ENCODE results near the gene SPATS2.

Gene SPATS2

GRCh38 chr12:49560695-49561094, 193.4 kb downstream of the SPATS2 start:
- DNase-seq = no peak

GRCh38 chr12:49562233-49562632, 195.0 kb downstream of the SPATS2 start:
- DNase-seq = no peak

GRCh38 chr12:49562831-49563230, 195.6 kb downstream of the SPATS2 start:
- no peak for DNase-seq

DNA sequence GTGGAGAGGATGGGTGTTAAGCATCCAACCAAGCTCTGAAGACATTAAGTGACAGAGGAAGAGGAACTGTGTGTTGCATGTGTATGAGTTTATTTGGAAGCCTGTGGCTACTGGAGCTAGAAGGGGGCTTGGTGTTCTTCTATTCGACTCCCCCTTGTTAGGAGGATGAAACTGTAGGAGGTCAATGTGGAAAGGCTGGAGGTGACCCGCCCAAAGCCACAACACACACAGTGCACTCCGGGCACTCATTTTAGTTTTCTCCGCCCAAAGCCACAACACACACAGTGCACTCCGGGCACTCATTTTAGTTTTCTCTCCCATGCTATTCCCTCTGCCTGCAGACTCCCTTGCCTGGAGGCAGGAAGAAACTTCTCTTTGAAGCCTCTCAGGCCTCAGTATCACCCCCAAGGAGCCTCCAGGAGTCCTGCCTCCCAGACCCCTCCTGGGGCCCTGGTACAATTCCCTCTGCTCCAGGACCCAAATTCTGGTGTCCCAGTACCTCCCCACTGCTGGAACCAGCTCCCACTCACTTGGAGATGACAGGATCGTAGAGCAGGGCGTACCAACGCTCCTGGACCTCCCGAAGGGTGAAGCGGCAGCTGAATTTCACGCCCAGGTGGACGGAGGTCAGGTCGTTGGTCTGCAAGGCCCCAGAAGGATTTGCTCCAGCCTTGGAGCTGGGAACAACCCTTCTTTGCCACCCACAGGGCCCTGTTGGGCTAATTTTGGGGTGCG, 196.9 kb downstream of the SPATS2 start:
- DNase-seq = no peak

- DNase-seq = no peak
Measured at GRCh38 chr12:49564686-49565405, 197.6 kb downstream of the SPATS2 start.

GRCh38 chr12:49565406-49566265, 198.4 kb downstream of the SPATS2 start:
- DNase-seq = no peak

DNA sequence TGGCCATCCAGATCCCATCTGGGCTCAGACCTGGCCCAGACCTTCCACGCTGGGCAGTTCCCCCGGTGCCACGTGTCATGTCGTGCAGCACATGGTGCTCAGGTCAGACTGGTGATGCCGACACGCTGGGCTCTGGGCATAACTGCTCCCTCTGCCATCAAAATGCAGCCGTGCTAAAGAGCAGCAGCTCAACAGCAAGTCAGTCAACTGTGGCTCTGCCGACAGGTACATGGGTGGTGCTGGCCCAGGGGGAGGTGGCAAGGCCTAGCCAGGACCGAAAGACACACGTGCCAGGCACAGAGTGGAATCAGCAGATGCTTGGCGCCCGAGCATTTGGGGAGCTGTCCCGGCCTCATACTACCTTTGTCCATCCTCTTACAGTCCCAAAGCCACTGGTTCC, 199.1 kb downstream of the SPATS2 start:
- no peak for DNase-seq

DNA sequence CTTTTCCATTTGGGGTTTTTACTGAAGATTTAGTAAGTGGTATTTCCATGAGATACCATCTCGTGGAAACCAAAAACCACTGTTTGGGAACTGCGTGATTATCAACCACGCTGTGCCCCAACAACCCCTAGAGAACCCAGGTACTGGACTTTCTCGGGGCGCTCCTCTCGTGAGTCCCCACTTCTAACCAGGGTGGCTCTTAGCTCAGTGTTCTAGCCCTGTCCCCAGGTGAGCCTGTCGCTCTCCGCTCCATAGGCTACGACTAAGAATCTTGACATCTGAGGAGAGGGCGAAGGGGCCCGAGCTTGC, 200.0 kb downstream of the SPATS2 start:
- no peak for DNase-seq

GRCh38 chr12:49567611-49568441, 200.6 kb downstream of the SPATS2 start, which contains the start of gene MCRS1:
TSS of gene MCRS1 (minus strand) at chr12:49568142. CDS start at chr12:49566731, 1,411 bp downstream.
- DNase-seq = peak; percentile 91 to 92

- DNase-seq = peak in 1 of 2 donors; percentile 16
Measured at GRCh38 chr12:49568442-49569162, 201.3 kb downstream of the SPATS2 start.
